HepG2 (cell line): ENCODE measurements around the gene CCT4. TPM values are rescaled to one million over a fixed set of nuclear protein-coding genes. Genes with fewer than 3 reads are reported as not detected.

Experiments
- CHCHD3 ChIP-seq: sonication (generic); formaldehyde crosslinking; IDR thresholded peaks from 2 replicates; pipeline ENCODE4 v1.8.0; 2022; ENCODE audit warnings: mild to moderate bottlenecking, missing genetic modification reagents, moderate library complexity
- HOXA9 ChIP-seq: sonication (generic); formaldehyde crosslinking; IDR thresholded peaks from 2 replicates; pipeline ENCODE4 v1.8.1; 2022; ENCODE audit warnings: missing genetic modification reagents, mild to moderate bottlenecking, moderate library complexity, borderline replicate concordance
- RBM39 ChIP-seq: fragments of 200-400 bp; formaldehyde crosslinking; IDR thresholded peaks from one replicate; pipeline ENCODE4 v1.6.1; 2018; ENCODE audit warnings: antibody characterized with exemption, mild to moderate bottlenecking, low read depth, low read length; ENCODE audit not compliant: poor library complexity, severe bottlenecking
- RFX5 ChIP-seq: IDR thresholded peaks from 2 replicates; pipeline ENCODE4 v1.6.1; 2011; ENCODE audit warnings: low read depth, low read length, improper control_type of control experiment
- SCMH1 ChIP-seq: sonication (generic); formaldehyde crosslinking; IDR thresholded peaks from 2 replicates; pipeline ENCODE4 v1.9.0; 2021; ENCODE audit warnings: missing genetic modification reagents, mild to moderate bottlenecking, borderline replicate concordance
- TCF7L2 ChIP-seq: IDR thresholded peaks from 2 replicates; pipeline ENCODE4 v1.6.1; 2011; ENCODE audit warnings: mild to moderate bottlenecking, low read depth, low read length, moderate library complexity
- XBP1 ChIP-seq: sonication (generic); formaldehyde crosslinking; IDR thresholded peaks from 2 replicates; pipeline ENCODE4 v1.5.0; 2020; ENCODE audit warnings: missing genetic modification reagents
- ZNF121 ChIP-seq: sonication (generic); formaldehyde crosslinking; IDR thresholded peaks from 2 replicates; pipeline ENCODE4 v1.5.0; 2020; ENCODE audit warnings: mild to moderate bottlenecking, missing genetic modification reagents
- ZNF180 ChIP-seq: sonication (generic); formaldehyde crosslinking; IDR thresholded peaks from 2 replicates; pipeline ENCODE4 v1.4.0; 2020; ENCODE audit warnings: low read depth, missing genetic modification reagents, borderline replicate concordance
- ZNF644 ChIP-seq: IDR thresholded peaks from 2 replicates; pipeline ENCODE4 v1.6.1; 2016; ENCODE audit warnings: low read depth
- ZNF772 ChIP-seq: sonication (generic); formaldehyde crosslinking; IDR thresholded peaks from 2 replicates; pipeline ENCODE4 v1.5.0; 2020; ENCODE audit warnings: mild to moderate bottlenecking, missing genetic modification reagents
- polyA plus RNA-seq, 8 experiments: library from polyadenylated mRNA; depleted of rRNA in 3 of 8; stranded (reverse) in 7 of 8; unstranded in 1 of 8; fragments of >200 nt; fragmentation: Illumina TruSeq in 4 of 8; extraction: Trizol in 4 of 8; gene quantifications; 2 replicates each; pipeline versions ENCODE4 v1.2.1 to v1.2.3, GENCODE V29; 2011 to 2016; ENCODE audit warnings: low read depth in 4 of 8, missing spikeins in 1 of 8, mixed read lengths in 1 of 8; ENCODE audit not compliant: insufficient read depth in 1 of 8
- total RNA-seq, 5 experiments: library from RNA; depleted of rRNA; stranded (reverse); fragments of >200 nt; fragmentation: Illumina TruSeq; extraction: Trizol; gene quantifications; 2 replicates each; pipeline ENCODE4 v1.2.3, GENCODE V29; 2016; ENCODE audit warnings: low read depth in 1 of 5
- TF ChIP-seq, protein P1 (sequence below): sonication (generic); formaldehyde crosslinking; conservative IDR thresholded peaks from 2 replicates; pipeline ENCODE4 v1.4.0; 2020; ENCODE audit warnings: missing genetic modification reagents
- TF ChIP-seq, protein P2 (sequence below): sonication (generic); formaldehyde crosslinking; IDR thresholded peaks from 2 replicates; pipeline ENCODE4 v1.5.0; 2020; ENCODE audit warnings: mild to moderate bottlenecking, missing genetic modification reagents
- TF ChIP-seq, protein P3 (sequence below): sonication (generic); formaldehyde crosslinking; IDR thresholded peaks from 2 replicates; pipeline ENCODE4 v1.4.0; 2020; ENCODE audit warnings: missing genetic modification reagents
- TF ChIP-seq, protein P4 (sequence below): sonication (generic); formaldehyde crosslinking; IDR thresholded peaks from 2 replicates; pipeline ENCODE4 v1.4.0; 2020; ENCODE audit warnings: missing genetic modification reagents
- TF ChIP-seq, protein P5 (sequence below): sonication (generic); formaldehyde crosslinking; IDR thresholded peaks from 2 replicates; pipeline ENCODE4 v1.4.0; 2020; ENCODE audit warnings: missing genetic modification reagents, borderline replicate concordance

Gene CCT4
- total and polyA plus RNA-seq, 2 of the 13 experiments (the other 11 are each of a cell fraction or from before 2014, with no cell fraction given), result 138 to 340 TPM

DNA sequence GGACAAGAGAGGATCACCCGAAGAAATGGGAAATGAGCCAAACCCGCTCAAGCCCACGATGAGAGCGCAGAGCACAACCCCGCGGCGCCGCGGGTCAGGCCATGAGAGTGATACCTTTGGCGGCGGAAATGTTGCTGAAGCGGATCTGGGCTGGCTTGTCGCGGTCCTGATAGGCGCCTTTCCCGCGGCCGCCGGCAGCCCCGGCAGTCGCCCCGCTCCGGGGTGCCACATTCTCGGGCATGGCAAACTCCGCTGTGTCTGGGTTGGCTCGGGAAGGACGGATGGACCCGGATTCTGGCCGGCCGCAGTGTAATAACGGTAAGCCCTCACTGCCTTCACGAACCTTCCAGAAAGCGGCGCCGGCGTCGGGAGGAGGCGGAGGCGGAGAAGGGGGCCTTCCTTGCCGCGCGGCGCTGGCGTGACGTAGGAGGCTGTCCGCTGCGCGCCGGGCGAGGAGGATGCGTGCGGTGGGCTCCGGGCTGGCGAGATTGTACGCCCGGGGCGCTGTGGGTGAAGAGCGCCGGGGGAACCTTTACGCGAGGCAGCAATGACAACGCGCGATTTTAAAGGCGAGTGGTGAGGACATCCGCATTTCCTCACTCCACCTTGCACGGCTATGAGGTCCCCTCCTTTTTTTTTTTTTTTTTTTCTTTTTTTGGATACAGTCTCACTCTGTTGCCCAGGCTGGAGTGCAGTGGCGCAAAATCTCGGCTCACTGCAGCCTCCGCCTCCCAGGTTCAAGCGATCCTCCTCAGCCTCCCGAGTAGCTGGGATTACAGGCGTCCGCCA lies at the start of gene CCT4 (continued):
- TF ChIP-seq, protein P1, sequence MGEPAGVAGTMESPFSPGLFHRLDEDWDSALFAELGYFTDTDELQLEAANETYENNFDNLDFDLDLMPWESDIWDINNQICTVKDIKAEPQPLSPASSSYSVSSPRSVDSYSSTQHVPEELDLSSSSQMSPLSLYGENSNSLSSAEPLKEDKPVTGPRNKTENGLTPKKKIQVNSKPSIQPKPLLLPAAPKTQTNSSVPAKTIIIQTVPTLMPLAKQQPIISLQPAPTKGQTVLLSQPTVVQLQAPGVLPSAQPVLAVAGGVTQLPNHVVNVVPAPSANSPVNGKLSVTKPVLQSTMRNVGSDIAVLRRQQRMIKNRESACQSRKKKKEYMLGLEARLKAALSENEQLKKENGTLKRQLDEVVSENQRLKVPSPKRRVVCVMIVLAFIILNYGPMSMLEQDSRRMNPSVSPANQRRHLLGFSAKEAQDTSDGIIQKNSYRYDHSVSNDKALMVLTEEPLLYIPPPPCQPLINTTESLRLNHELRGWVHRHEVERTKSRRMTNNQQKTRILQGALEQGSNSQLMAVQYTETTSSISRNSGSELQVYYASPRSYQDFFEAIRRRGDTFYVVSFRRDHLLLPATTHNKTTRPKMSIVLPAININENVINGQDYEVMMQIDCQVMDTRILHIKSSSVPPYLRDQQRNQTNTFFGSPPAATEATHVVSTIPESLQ (CRISPR knock-in tag), result no peak
- TF ChIP-seq, protein P2, sequence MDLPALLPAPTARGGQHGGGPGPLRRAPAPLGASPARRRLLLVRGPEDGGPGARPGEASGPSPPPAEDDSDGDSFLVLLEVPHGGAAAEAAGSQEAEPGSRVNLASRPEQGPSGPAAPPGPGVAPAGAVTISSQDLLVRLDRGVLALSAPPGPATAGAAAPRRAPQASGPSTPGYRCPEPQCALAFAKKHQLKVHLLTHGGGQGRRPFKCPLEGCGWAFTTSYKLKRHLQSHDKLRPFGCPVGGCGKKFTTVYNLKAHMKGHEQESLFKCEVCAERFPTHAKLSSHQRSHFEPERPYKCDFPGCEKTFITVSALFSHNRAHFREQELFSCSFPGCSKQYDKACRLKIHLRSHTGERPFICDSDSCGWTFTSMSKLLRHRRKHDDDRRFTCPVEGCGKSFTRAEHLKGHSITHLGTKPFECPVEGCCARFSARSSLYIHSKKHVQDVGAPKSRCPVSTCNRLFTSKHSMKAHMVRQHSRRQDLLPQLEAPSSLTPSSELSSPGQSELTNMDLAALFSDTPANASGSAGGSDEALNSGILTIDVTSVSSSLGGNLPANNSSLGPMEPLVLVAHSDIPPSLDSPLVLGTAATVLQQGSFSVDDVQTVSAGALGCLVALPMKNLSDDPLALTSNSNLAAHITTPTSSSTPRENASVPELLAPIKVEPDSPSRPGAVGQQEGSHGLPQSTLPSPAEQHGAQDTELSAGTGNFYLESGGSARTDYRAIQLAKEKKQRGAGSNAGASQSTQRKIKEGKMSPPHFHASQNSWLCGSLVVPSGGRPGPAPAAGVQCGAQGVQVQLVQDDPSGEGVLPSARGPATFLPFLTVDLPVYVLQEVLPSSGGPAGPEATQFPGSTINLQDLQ (CRISPR knock-in tag), result peak; percentile 91
- TF ChIP-seq HOXA9 (no peak), ZNF121 (CRISPR knock-in tag) (peak; percentile 78), ZNF772 (peak; percentile 99), CHCHD3 (CRISPR knock-in tag) (peak; percentile 12; the same call in 1 of the 2 replicates), SCMH1 (CRISPR knock-in tag) (no peak), RBM39 (peak; percentile 99), TCF7L2 (no peak), RFX5 (peak; percentile 66), ZNF644 (peak; percentile 30; the same call in 1 of the 2 replicates), ZNF180 (CRISPR knock-in tag) (no peak), XBP1 (CRISPR knock-in tag) (peak; percentile 76; the same call in 1 of the 2 replicates)
- TF ChIP-seq, protein P3, sequence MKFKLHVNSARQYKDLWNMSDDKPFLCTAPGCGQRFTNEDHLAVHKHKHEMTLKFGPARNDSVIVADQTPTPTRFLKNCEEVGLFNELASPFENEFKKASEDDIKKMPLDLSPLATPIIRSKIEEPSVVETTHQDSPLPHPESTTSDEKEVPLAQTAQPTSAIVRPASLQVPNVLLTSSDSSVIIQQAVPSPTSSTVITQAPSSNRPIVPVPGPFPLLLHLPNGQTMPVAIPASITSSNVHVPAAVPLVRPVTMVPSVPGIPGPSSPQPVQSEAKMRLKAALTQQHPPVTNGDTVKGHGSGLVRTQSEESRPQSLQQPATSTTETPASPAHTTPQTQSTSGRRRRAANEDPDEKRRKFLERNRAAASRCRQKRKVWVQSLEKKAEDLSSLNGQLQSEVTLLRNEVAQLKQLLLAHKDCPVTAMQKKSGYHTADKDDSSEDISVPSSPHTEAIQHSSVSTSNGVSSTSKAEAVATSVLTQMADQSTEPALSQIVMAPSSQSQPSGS (CRISPR knock-in tag), result peak; percentile 93
- TF ChIP-seq, protein P4, sequence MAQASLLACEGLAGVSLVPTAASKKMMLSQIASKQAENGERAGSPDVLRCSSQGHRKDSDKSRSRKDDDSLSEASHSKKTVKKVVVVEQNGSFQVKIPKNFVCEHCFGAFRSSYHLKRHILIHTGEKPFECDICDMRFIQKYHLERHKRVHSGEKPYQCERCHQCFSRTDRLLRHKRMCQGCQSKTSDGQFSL (CRISPR knock-in tag), result 0 out of 2 replicates have a peak, but pooled peaks have one; percentile 44
- TF ChIP-seq, protein P5, sequence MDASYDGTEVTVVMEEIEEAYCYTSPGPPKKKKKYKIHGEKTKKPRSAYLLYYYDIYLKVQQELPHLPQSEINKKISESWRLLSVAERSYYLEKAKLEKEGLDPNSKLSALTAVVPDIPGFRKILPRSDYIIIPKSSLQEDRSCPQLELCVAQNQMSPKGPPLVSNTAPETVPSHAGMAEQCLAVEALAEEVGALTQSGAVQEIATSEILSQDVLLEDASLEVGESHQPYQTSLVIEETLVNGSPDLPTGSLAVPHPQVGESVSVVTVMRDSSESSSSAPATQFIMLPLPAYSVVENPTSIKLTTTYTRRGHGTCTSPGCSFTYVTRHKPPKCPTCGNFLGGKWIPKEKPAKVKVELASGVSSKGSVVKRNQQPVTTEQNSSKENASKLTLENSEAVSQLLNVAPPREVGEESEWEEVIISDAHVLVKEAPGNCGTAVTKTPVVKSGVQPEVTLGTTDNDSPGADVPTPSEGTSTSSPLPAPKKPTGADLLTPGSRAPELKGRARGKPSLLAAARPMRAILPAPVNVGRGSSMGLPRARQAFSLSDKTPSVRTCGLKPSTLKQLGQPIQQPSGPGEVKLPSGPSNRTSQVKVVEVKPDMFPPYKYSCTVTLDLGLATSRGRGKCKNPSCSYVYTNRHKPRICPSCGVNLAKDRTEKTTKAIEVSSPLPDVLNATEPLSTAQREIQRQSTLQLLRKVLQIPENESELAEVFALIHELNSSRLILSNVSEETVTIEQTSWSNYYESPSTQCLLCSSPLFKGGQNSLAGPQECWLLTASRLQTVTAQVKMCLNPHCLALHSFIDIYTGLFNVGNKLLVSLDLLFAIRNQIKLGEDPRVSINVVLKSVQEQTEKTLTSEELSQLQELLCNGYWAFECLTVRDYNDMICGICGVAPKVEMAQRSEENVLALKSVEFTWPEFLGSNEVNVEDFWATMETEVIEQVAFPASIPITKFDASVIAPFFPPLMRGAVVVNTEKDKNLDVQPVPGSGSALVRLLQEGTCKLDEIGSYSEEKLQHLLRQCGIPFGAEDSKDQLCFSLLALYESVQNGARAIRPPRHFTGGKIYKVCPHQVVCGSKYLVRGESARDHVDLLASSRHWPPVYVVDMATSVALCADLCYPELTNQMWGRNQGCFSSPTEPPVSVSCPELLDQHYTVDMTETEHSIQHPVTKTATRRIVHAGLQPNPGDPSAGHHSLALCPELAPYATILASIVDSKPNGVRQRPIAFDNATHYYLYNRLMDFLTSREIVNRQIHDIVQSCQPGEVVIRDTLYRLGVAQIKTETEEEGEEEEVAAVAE, result peak; percentile 66; the same call in 1 of the 2 replicates
